Measurements from ENCODE around the gene MPP3. TPM values are rescaled to one million over a fixed set of nuclear protein-coding genes. Genes with fewer than 3 reads are reported as not detected.

The MPP3 gene, protein sequence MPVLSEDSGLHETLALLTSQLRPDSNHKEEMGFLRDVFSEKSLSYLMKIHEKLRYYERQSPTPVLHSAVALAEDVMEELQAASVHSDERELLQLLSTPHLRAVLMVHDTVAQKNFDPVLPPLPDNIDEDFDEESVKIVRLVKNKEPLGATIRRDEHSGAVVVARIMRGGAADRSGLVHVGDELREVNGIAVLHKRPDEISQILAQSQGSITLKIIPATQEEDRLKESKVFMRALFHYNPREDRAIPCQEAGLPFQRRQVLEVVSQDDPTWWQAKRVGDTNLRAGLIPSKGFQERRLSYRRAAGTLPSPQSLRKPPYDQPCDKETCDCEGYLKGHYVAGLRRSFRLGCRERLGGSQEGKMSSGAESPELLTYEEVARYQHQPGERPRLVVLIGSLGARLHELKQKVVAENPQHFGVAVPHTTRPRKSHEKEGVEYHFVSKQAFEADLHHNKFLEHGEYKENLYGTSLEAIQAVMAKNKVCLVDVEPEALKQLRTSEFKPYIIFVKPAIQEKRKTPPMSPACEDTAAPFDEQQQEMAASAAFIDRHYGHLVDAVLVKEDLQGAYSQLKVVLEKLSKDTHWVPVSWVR
- total RNA-seq: 0.22 and 0.47 TPM in 2 replicates

DNA sequence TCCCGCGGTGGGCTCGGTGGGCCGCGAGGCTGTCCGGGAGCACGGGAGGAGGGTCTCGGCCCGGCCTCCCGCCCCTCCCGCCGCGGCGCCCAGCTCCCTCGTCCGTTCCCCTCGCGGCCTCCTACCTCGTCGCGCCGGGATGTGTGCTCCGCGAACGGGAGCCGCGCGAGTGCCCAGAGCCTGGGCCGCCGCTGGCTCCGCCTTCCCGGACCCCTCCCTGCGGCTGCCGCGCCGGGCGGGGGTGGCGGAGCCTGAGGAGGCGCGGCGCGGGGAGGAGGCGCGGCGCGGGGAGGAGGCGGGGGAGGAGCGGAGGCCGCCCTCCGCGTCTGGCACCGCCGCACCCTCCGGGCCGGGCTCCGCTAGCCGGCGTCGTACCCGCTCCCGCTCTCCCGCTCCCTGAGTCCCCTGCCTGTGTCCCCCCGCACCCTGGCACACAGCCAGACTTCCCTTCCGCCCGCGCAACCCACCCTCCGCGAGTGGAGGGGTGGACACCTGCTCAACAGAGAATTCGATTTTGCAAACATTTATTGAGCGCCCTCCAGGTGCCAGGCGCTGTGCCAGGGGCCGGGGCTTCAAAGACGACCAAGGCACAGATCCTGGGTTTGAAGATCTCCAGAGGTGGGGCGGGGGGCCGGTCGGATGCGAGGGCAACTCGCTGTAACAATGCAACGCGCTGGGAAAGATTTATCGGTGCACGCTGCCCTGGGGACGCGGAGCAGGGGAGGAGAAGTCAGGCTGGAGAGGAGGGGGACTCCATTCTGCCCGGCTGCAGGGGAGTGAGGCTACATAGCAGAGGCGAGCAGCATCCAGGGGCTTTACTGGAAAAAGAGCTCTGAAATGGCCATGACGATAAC, at the start of gene MPP3:
MPP3 (minus strand) TSS at position 171 of the 854 bp plus-strand sequence. CDS start 1,240 bp downstream, outside the sequence.
- intact Hi-C loops (cut with micrococcal nuclease): no loop called here
- Mint-ChIP-seq H3K4me1 (ENCODE audit: low read depth) (peaks cover 16% of the 10 kb centered on the region), H3K27ac (no peak within 1 kb of the TSS), H3K36me3 (ENCODE audit: low read depth) (peaks cover 2% of the 10 kb centered on the region), H3K27me3 (ENCODE audit: insufficient read depth) (peaks cover 60% of the 10 kb centered on the region), H3K4me3 (peak within 1 kb of the TSS; percentile 79), H3K9me3 (peaks cover 4% of the 10 kb centered on the region)
- DNase-seq (ENCODE audit: low spot score): peak; percentile 27

DNA sequence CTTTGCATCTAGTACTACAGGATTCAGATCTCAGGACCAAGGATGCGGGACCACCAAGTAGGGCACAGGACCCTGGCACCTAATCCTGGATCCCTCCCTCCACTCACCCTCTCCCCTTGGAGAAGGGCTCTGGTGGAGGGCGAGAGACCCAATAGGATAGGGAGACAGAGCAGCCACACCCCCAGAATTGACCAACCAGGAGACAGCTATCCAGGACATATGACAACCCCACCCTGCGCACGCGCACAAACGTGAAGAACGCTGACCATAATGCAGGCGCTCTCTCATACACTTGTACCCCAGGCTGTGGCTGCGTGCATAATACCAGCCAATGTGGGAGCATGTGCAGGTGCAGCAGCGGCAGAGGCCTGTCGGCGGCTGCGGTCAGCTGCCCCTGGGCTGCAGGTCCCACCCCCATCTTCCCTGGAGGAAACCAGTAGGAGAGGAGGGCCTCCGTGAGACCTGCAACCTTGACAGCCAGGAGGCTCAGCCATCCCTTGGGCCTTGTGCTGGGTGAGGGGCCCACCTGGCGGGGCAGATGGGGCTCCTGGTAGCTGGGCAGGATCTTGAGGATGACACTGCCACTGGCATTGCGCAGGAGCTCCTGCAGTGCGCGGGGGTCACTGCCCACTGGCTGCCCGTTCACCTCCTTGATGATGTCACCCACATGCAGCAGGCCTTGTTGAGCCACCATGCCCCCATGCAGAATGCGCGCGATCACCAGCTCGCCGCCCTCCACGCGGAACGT, 49.0 kb upstream of the MPP3 start:
- H3K27ac Mint-ChIP-seq: no peak overlapping the region
- DNase-seq (ENCODE audit: low spot score): no peak
- no peaks in the 10 kb centered on the region for H3K4me1 Mint-ChIP-seq (ENCODE audit: low read depth)
- intact Hi-C loops (cut with micrococcal nuclease): no loop called here
- H3K4me3 Mint-ChIP-seq: no peak overlapping the region
- no peaks in the 10 kb centered on the region for H3K9me3 Mint-ChIP-seq
- no peaks in the 10 kb centered on the region for H3K36me3 Mint-ChIP-seq (ENCODE audit: low read depth)
- H3K27me3 Mint-ChIP-seq (ENCODE audit: insufficient read depth): peaks cover 12% of the 10 kb centered on the region

DNA sequence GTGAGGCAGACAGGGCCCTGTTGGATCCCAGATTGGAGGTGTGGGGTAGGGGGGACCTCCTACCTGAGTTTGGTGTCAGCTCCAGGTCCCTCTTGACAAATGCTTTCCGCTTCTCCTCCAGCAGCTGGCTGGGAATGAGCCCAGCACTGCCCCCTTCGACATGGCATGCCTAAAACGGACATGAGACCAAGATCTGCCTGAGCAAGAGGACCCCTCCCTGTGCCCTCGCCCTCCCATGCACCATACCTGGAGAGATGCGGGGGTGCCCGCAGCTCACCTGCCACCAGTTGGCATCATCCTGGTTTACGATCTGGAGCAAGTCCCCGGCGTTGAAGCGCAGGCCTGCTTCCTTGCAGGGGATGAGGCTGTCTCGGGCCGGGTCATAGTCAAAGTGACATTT, 48.2 kb upstream of the MPP3 start:
- no peak overlapping the region for H3K4me3 Mint-ChIP-seq
- H3K27ac Mint-ChIP-seq: no peak overlapping the region
- H3K4me1 Mint-ChIP-seq (ENCODE audit: low read depth): no peaks in the 10 kb centered on the region
- H3K36me3 Mint-ChIP-seq (ENCODE audit: low read depth): no peaks in the 10 kb centered on the region
- H3K9me3 Mint-ChIP-seq: no peaks in the 10 kb centered on the region
- intact Hi-C loops (cut with micrococcal nuclease): no loop called here
- H3K27me3 Mint-ChIP-seq (ENCODE audit: insufficient read depth): peaks cover 6% of the 10 kb centered on the region
- no peak for DNase-seq (ENCODE audit: low spot score)

DNA sequence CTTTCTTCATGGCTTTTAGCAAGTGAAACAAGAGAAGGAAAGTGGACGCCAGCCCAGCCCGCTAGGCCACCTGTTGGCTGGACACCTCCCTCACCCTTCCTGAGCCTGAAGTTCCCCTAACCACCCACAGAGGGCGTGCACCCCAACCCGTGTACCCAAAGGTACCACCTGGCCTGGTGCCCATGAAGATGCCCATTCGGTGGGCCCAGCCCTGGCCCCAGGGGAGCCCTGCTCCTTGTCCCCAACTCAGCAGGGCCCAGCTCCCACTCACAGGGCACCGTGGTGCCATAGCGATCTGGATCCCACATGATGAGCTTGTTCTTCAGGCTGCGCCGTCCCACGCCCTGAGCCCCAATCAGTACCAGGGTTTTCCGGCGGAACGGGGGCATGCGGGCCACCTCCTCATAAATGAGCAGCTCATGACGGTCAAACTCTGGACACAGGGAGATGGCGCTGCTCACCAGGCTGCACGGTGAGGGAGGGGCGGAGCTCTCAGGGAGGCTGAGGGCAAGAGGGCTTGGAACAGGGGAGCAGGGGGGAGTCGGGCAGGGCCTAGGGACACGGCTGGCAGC, 47.6 kb upstream of the MPP3 start:
- no peaks in the 10 kb centered on the region for H3K9me3 Mint-ChIP-seq
- peak; percentile 24 for DNase-seq (ENCODE audit: low spot score)
- no peaks in the 10 kb centered on the region for H3K4me1 Mint-ChIP-seq (ENCODE audit: low read depth)
- H3K36me3 Mint-ChIP-seq (ENCODE audit: low read depth): no peaks in the 10 kb centered on the region
- intact Hi-C loops (cut with micrococcal nuclease): no loop called here
- H3K27me3 Mint-ChIP-seq (ENCODE audit: insufficient read depth): peaks cover 6% of the 10 kb centered on the region
- no peak overlapping the region for H3K27ac Mint-ChIP-seq
- H3K4me3 Mint-ChIP-seq: no peak overlapping the region

DNA sequence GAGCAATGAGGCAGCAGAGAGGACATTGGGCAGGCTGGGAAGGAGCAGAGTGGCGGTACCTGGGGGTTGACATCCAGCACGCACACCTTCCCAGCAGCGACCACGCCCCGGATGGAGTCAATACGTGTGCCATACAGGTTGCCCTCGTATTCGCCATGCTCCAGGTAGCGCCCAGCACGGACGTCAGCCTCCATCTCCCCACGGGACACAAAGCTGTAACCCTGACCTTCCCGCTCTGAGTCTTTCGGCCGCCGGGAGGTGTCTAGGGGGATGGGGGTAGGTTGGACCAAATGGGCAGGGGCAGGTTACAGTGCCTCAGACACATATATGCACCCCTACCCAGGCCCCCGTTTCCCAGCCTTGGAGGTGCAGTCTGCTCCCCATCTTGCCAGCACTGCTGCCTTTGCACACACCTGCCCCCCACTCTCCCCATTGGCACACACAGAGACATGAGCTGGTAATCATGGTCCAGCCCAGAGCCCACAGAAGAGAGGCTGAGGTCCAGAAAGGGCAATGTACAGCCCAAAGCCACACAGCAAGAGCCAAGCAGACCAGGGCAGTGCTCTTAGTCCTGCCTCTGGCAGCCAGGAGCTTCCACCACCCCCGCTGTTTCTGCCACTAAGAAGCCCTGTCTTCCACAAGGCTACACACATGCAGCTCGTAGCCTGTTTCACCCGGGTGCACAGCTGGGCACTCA, 46.9 kb upstream of the MPP3 start:
- intact Hi-C loops (cut with micrococcal nuclease): no loop called here
- no peak overlapping the region for H3K27ac Mint-ChIP-seq
- no peaks in the 10 kb centered on the region for H3K4me1 Mint-ChIP-seq (ENCODE audit: low read depth)
- H3K4me3 Mint-ChIP-seq: no peak overlapping the region
- no peaks in the 10 kb centered on the region for H3K9me3 Mint-ChIP-seq
- peaks cover 1% of the 10 kb centered on the region for H3K27me3 Mint-ChIP-seq (ENCODE audit: insufficient read depth)
- DNase-seq (ENCODE audit: low spot score): no peak
- no peaks in the 10 kb centered on the region for H3K36me3 Mint-ChIP-seq (ENCODE audit: low read depth)

DNA sequence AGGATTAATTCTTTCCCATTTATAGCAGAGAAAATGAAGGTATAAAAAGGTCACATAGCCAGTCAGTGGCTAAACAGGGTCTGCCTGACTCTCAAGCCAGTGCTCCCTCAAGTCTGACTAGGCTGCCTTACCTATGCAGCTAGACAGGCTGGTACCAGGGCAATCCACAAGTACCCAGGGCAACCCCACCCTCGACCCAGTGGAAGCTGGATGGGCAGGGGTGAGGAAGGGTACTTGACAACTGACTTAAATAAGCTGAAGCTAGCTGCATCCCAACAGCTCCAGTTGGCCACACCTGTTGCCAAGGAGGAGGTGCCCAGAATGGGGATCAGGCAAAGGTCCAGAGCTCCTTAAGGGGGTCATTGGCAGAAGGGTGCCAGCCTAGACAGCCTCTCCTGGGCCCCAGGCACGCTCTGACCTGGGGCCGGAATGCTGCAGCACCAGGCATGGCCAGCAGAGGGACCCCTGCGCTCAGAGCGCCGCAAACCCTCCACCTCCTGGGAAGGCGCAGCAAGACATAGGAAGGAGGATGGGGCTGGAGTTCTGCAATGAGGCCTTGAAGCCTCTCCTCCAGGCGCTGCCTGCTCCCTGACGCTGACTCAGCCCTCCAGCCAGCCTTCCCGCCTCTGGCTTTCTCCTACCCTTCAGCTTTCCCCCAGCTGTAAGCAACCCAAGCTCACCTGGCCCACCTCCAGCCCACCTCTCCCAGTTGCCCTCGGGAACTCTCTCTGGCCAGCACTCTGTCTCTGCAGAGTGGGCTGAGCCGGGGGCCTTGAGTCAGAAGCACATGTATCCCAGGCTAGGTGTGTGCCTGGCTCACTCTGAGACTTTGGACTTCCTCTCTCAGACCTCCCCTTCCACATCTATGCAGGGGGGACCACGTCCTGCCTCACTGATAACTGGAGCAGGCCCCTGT, 45.6 kb upstream of the MPP3 start:
- H3K4me3 Mint-ChIP-seq: no peak overlapping the region
- H3K36me3 Mint-ChIP-seq (ENCODE audit: low read depth): no peaks in the 10 kb centered on the region
- intact Hi-C loops (cut with micrococcal nuclease): loop anchor here (1.0 kb wide), 2 partner anchors 117 to 163 kb away; no protein-coding TSS in a partner anchor
- H3K27ac Mint-ChIP-seq: no peak overlapping the region
- peak; percentile 49 for DNase-seq (ENCODE audit: low spot score)
- H3K9me3 Mint-ChIP-seq: no peaks in the 10 kb centered on the region
- no peaks in the 10 kb centered on the region for H3K4me1 Mint-ChIP-seq (ENCODE audit: low read depth)
- H3K27me3 Mint-ChIP-seq (ENCODE audit: insufficient read depth): peaks cover 2% of the 10 kb centered on the region

DNA sequence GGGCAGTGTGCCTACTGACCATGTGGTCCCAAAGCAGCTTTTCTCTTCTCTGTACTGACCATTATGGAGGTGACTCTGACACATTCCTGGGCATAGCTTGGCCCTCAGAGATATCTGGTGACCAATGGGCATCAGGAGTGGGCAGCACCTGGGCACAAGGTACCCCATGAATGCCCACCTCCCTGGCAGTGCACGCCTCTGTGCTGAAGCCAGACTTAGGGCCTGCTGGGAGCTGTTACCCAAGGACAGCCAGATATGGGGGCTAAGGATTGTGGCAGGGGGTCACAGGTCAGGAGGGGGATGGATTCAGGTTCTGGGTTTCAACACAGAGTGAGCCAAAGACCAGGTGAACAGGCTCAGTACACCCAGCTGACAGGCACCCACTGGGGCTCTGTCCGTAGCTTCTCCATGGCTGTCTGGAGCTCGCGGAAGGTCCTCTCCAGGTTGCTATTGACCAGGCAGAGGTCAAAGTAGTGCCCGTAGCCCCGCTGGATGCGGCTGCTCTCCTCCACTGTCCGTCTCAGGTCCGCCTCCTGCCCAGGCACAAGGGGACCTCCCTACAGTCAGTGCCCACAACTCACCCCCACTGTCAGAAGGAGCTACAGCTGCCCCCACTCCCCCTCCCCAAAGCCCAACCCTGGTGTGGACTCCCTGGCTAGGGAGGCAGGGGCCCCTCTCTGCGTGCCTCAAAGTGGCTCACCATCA, 44.7 kb upstream of the MPP3 start:
- intact Hi-C loops (cut with micrococcal nuclease): loop anchor here (1.0 kb wide), 2 partner anchors 118 to 164 kb away; no protein-coding TSS in a partner anchor
- DNase-seq (ENCODE audit: low spot score): no peak
- no peak overlapping the region for H3K4me3 Mint-ChIP-seq
- H3K27me3 Mint-ChIP-seq (ENCODE audit: insufficient read depth): peaks cover 4% of the 10 kb centered on the region
- H3K4me1 Mint-ChIP-seq (ENCODE audit: low read depth): no peaks in the 10 kb centered on the region
- H3K36me3 Mint-ChIP-seq (ENCODE audit: low read depth): no peaks in the 10 kb centered on the region
- H3K27ac Mint-ChIP-seq: no peak overlapping the region
- H3K9me3 Mint-ChIP-seq: no peaks in the 10 kb centered on the region

DNA sequence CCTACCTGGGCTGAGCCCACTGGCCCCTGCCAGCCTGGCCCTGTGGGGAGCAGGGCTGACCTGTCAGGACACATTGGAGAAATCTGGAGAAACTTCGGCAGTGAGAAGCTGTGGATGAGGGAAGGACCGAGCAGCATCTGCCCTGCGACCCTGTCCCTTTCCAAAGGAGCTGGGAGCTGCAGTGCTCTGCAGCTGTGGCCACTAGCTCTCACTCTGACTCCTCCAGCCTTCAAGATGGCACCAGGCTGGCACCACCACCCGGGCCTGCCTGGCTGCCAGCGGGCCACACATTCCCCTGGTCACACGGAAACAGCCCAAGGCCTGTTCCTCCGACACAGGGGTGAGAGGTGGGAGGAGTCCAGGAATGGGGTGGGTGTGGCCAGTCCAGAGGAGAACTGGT, 44.1 kb upstream of the MPP3 start:
- no peak for DNase-seq (ENCODE audit: low spot score)
- no peaks in the 10 kb centered on the region for H3K9me3 Mint-ChIP-seq
- no peaks in the 10 kb centered on the region for H3K36me3 Mint-ChIP-seq (ENCODE audit: low read depth)
- H3K4me1 Mint-ChIP-seq (ENCODE audit: low read depth): no peaks in the 10 kb centered on the region
- intact Hi-C loops (cut with micrococcal nuclease): no loop called here
- H3K27ac Mint-ChIP-seq: no peak overlapping the region
- no peak overlapping the region for H3K4me3 Mint-ChIP-seq
- peaks cover 4% of the 10 kb centered on the region for H3K27me3 Mint-ChIP-seq (ENCODE audit: insufficient read depth)

DNA sequence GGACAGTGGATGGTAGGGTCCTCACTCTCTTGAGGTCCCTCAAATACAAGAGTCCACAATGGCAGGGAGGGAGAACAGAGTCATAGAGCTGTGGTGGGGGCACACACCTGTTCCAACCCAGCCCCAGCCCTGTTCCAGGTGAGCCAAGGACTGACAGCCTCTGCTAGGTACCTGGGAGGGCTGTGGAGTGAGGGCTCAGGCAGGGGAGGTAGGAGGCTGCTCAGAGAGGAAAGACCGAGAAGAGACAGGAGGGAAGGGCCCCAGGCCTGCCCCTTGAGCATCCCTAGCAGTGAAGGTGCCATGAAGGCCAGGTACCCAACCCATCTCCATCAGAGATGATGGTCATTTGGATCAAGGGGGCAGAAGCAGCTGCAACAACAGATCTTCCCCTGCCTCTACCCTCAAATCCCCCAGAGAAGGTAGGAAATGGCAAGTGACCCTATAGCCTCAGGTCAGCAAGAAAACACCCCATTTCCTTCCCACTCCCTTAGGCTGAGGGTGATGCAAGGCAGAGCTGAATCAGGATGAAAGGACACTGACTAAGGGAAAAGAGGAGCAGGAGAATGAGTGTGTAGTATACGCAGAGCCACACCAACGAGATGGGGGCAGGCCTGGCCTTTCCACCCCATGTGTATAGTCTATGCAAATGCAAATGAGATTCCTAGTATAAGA, 42.7 kb upstream of the MPP3 start:
- no peak overlapping the region for H3K4me3 Mint-ChIP-seq
- no peaks in the 10 kb centered on the region for H3K36me3 Mint-ChIP-seq (ENCODE audit: low read depth)
- H3K9me3 Mint-ChIP-seq: no peaks in the 10 kb centered on the region
- H3K27ac Mint-ChIP-seq: no peak overlapping the region
- intact Hi-C loops (cut with micrococcal nuclease): no loop called here
- peaks cover 4% of the 10 kb centered on the region for H3K27me3 Mint-ChIP-seq (ENCODE audit: insufficient read depth)
- no peaks in the 10 kb centered on the region for H3K4me1 Mint-ChIP-seq (ENCODE audit: low read depth)
- DNase-seq (ENCODE audit: low spot score): no peak

DNA sequence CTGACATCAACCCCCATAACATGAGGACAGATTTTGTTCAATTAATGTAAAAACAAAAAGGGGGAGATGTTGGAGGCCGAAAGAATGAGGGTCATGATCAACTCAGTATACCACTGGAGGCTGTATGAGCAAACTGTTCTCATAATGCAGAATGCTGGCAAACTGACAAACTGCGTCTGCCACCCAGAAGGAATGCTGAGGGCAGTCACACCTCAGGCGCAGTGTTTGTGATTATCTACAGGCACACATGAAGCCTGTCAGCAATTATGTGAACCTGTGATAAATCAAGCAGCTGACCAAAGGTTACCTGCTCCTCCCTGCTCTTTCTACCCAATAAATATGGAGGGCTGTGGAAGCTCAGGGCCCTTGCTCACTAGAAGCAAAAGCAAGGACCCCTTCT, 41.3 kb upstream of the MPP3 start:
- no peak overlapping the region for H3K4me3 Mint-ChIP-seq
- peaks cover 9% of the 10 kb centered on the region for H3K27me3 Mint-ChIP-seq (ENCODE audit: insufficient read depth)
- intact Hi-C loops (cut with micrococcal nuclease): no loop called here
- no peak for DNase-seq (ENCODE audit: low spot score)
- no peaks in the 10 kb centered on the region for H3K4me1 Mint-ChIP-seq (ENCODE audit: low read depth)
- no peaks in the 10 kb centered on the region for H3K36me3 Mint-ChIP-seq (ENCODE audit: low read depth)
- no peaks in the 10 kb centered on the region for H3K9me3 Mint-ChIP-seq
- H3K27ac Mint-ChIP-seq: no peak overlapping the region
